HCT116 (cell line): ENCODE measurements around the gene CD207. TPM values are rescaled to one million over a fixed set of nuclear protein-coding genes. Genes with fewer than 3 reads are reported as not detected.

Experiments
- ATAC-seq: fragments of 200-7000 bp; cut with Tn5 transposase; 2 replicates; pipeline ENCODE4 v1.9.1; 2020; ENCODE audit warnings: mild to moderate bottlenecking, moderate library complexity
- BruUV-seq: library from RNA; stranded (reverse); fragments of 400-500 nt; replicated peaks from 2 replicates; lab custom pipeline; 2021; lab: Mats Ljungman, UMichigan
- CTCF ChIA-PET: fragments of 300-600 bp; sonication (Branson Sonifier 250); formaldehyde crosslinking; loops from one replicate; lab custom pipeline; 2021; ENCODE audit warnings: antibody characterized with exemption; lab: Charles Lee
- POLR2A ChIA-PET: fragments of 300-600, 350-600 bp; sonication (Branson Sonifier 250); formaldehyde crosslinking; loops from one replicate; lab custom pipeline; 2021; ENCODE audit warnings: antibody characterized with exemption; lab: Charles Lee
- RAD21 ChIA-PET, 2 experiments: fragments of 300-600 bp; sonication (Branson Sonifier 250); formaldehyde crosslinking; loops; one replicate each; lab custom pipeline; 2023; ENCODE audit warnings: low total read pairs in 2 of 2; ENCODE audit not compliant: uncharacterized antibody in 2 of 2, unreplicated experiment in 2 of 2, low non-redundant PET in 1 of 2; lab: Charles Lee
- DNase-seq: peaks from one replicate; pipeline ENCODE4 v3.0.0-alpha.2; 2010; ENCODE audit warnings: low read depth, low spot score
- H2AFZ ChIP-seq: fragments of 200-600 bp; shearing (Covaris generic), sonication (generic); 2 replicates; pipeline ENCODE4 v1.6.1; 2017; ENCODE audit warnings: low read depth, mixed run types, mixed read lengths, antibody characterized with exemption, low read length; ENCODE audit not compliant: poor library complexity, severe bottlenecking
- H3K27ac ChIP-seq: 2 replicates; pipeline ENCODE4 v1.5.1; 2012; ENCODE audit warnings: low read depth, low read length
- H3K27me3 ChIP-seq: fragments of 200-600 bp; sonication (generic); 2 replicates; pipeline ENCODE4 v1.6.1; 2016; ENCODE audit warnings: mixed run types, low read length, mixed read lengths; ENCODE audit not compliant: insufficient read depth
- H3K36me3 ChIP-seq, 2 experiments: fragments of 200-500 bp in 1 of 2; fragments of 200-600 bp in 1 of 2; sonication (Bioruptor generic) in 1 of 2; sonication (generic) in 1 of 2; 2 replicates each; pipeline versions ENCODE4 v1.5.1 to v1.6.1; 2014 to 2016; ENCODE audit warnings: low read length in 2 of 2, inconsistent platforms in 1 of 2, mixed read lengths in 1 of 2, mixed run types in 1 of 2; ENCODE audit not compliant: insufficient read depth in 2 of 2, control insufficient read depth in 1 of 2
- H3K4me1 ChIP-seq, 2 experiments: fragments of 200-600 bp in 1 of 2; sonication (generic) in 1 of 2; 2 replicates each; pipeline versions ENCODE4 v1.5.1 to v1.6.1; 2012 to 2017; ENCODE audit warnings: low read length in 2 of 2, inconsistent platforms in 1 of 2, mild to moderate bottlenecking in 1 of 2, mixed read lengths in 1 of 2, mixed run types in 1 of 2, moderate library complexity in 1 of 2; ENCODE audit not compliant: insufficient read depth in 2 of 2, control insufficient read depth in 1 of 2
- H3K4me2 ChIP-seq: fragments of 200-600 bp; sonication (generic); 2 replicates; pipeline ENCODE4 v1.6.1; 2017; ENCODE audit warnings: mixed run types, low read length, mixed read lengths
- H3K4me3 ChIP-seq, 2 experiments: fragments of 200-600 bp in 1 of 2; sonication (generic) in 1 of 2; replicated peaks in 1 of 2; 2 replicates each; pipeline ENCODE4 v1.5.1; 2011 to 2016; ENCODE audit warnings: low read length in 2 of 2, control low read depth in 1 of 2, low read depth in 1 of 2, mild to moderate bottlenecking in 1 of 2, mixed read lengths in 1 of 2, mixed run types in 1 of 2
- H3K79me2 ChIP-seq: fragments of 200-600 bp; sonication (generic); 2 replicates; pipeline ENCODE4 v1.6.1; 2017; ENCODE audit warnings: mild to moderate bottlenecking, mixed run types, low read length, moderate library complexity, mixed read lengths; ENCODE audit not compliant: insufficient read depth
- H3K9ac ChIP-seq: fragments of 200-600 bp; sonication (generic); 2 replicates; pipeline ENCODE4 v1.6.1; 2016; ENCODE audit warnings: low read length, mixed read lengths
- H3K9me2 ChIP-seq: fragments of 200-600 bp; sonication (generic), shearing (Covaris generic); 2 replicates; pipeline ENCODE4 v1.6.1; 2017; ENCODE audit warnings: mixed run types, mild to moderate bottlenecking, moderate library complexity; ENCODE audit not compliant: insufficient read depth
- H3K9me3 ChIP-seq, 2 experiments: fragments of 200-500 bp in 1 of 2; fragments of 200-600 bp in 1 of 2; sonication (Bioruptor generic) in 1 of 2; sonication (generic) in 1 of 2; 2 replicates each; pipeline ENCODE4 v1.6.1; 2014 to 2017; ENCODE audit warnings: low read length in 2 of 2, mixed read lengths in 2 of 2, inconsistent platforms in 1 of 2, low read depth in 1 of 2, mild to moderate bottlenecking in 1 of 2, mixed run types in 1 of 2, moderate library complexity in 1 of 2; ENCODE audit not compliant: control insufficient read depth in 1 of 2, insufficient read depth in 1 of 2
- H4K20me1 ChIP-seq: fragments of 200-600 bp; sonication (generic), shearing (Covaris generic); 2 replicates; pipeline ENCODE4 v1.6.1; 2017; ENCODE audit warnings: mixed run types, mild to moderate bottlenecking, moderate library complexity; ENCODE audit not compliant: insufficient read depth
- ATF3 ChIP-seq: IDR thresholded peaks from 2 replicates; pipeline ENCODE4 v1.6.1; 2012
- CEBPB ChIP-seq: IDR thresholded peaks from 2 replicates; pipeline ENCODE4 v1.6.1; 2012; ENCODE audit warnings: low read depth
- EGR1 ChIP-seq: IDR thresholded peaks from 2 replicates; pipeline ENCODE4 v1.6.1; 2012; ENCODE audit warnings: low read depth
- EZH2 ChIP-seq: fragments of 200-600 bp; sonication (generic); IDR thresholded peaks from 2 replicates; pipeline ENCODE4 v1.6.1; 2017; ENCODE audit warnings: antibody characterized with exemption, mixed run types
- EZH2phosphoT487 ChIP-seq: fragments of 200-600 bp; IDR thresholded peaks from 2 replicates; pipeline ENCODE4 v1.6.1; 2018; ENCODE audit warnings: antibody characterized with exemption, borderline replicate concordance
- FOSL1 ChIP-seq: IDR thresholded peaks from 2 replicates; pipeline ENCODE4 v1.6.1; 2012; ENCODE audit warnings: low read depth
- JUND ChIP-seq: IDR thresholded peaks from 2 replicates; pipeline ENCODE4 v1.6.1; 2012
- POLR2A ChIP-seq: IDR thresholded peaks from 2 replicates; pipeline ENCODE4 v1.7.0; 2011; ENCODE audit warnings: borderline replicate concordance; ENCODE audit not compliant: insufficient read depth, insufficient read length; ENCODE audit errors: extremely low read depth
- POLR2AphosphoS5 ChIP-seq: IDR thresholded peaks from 2 replicates; pipeline ENCODE4 v1.6.1; 2011; ENCODE audit warnings: mild to moderate bottlenecking, low read depth, low read length, moderate library complexity
- RAD21 ChIP-seq: IDR thresholded peaks from 2 replicates; pipeline ENCODE4 v1.6.1; 2012; ENCODE audit warnings: low read depth, mild to moderate bottlenecking
- SRF ChIP-seq: IDR thresholded peaks from 2 replicates; pipeline ENCODE4 v1.6.1; 2012; ENCODE audit warnings: low read depth
- YY1 ChIP-seq: IDR thresholded peaks from 2 replicates; pipeline ENCODE4 v1.6.1; 2011; ENCODE audit warnings: low read length, low read depth, moderate library complexity, mild to moderate bottlenecking; ENCODE audit not compliant: insufficient replicate concordance; ENCODE audit errors: extremely low read depth
- ZBTB33 ChIP-seq: IDR thresholded peaks from 2 replicates; pipeline ENCODE4 v1.6.1; 2011; ENCODE audit warnings: mild to moderate bottlenecking, low read length, moderate library complexity; ENCODE audit not compliant: insufficient replicate concordance; ENCODE audit errors: extremely low read depth
- ZFX ChIP-seq: fragments of 450-650 bp; IDR thresholded peaks from 2 replicates; pipeline ENCODE4 v1.6.1; 2017
- ZNF274 ChIP-seq: fragments of 200-500 bp; sonication (Bioruptor generic); IDR thresholded peaks from 2 replicates; pipeline ENCODE4 v1.6.1; 2014; ENCODE audit warnings: mild to moderate bottlenecking, low read depth, low read length, inconsistent platforms
- intact Hi-C: fragments of 100-400 bp; cut with micrococcal nuclease; formaldehyde crosslinking; loops from 2 replicates; pipeline ENCODE4 v1.10.0; 2022
- total RNA-seq: library from RNA; stranded (reverse); gene quantifications from one replicate; pipeline ENCODE4 v1.2.1, GENCODE V29; 2021; ENCODE audit not compliant: unreplicated experiment
- TF ChIP-seq, protein P1 (sequence below), 3 experiments: fragments of 200-600 bp in 1 of 3; sonication (generic) in 1 of 3; IDR thresholded peaks in 2 of 3; conservative IDR thresholded peaks in 1 of 3; 2 replicates each; pipeline ENCODE4 v1.5.1; 2012 to 2017; ENCODE audit warnings: low read depth in 2 of 3, low read length in 2 of 3, antibody characterized with exemption in 1 of 3, borderline replicate concordance in 1 of 3, control low read depth in 1 of 3, mild to moderate bottlenecking in 1 of 3, mixed read lengths in 1 of 3, mixed run types in 1 of 3, moderate library complexity in 1 of 3; ENCODE audit not compliant: insufficient read depth in 1 of 3
- TF ChIP-seq, protein P2 (sequence below): IDR thresholded peaks from 2 replicates; pipeline ENCODE4 v1.6.1; 2012
- TF ChIP-seq, protein P3 (sequence below): IDR thresholded peaks from 2 replicates; pipeline ENCODE4 v1.6.1; 2012; ENCODE audit warnings: low read depth

CD207 gene
- total RNA-seq, 1 experiment from 2014 or later, result not detected

- no peak overlapping the region for H3K4me2 ChIP-seq
- H3K27ac ChIP-seq, result no peak overlapping the region
- H3K4me3 ChIP-seq, result no peak overlapping the region
- ChIA-PET CTCF (no interaction called here), RAD21 (no interaction called here), POLR2A (no interaction called here)
- no peaks in the 10 kb centered on the region for H3K36me3 ChIP-seq
- H4K20me1 ChIP-seq, result no peaks in the 10 kb centered on the region
- TF ChIP-seq POLR2AphosphoS5 (no peak), SRF (no peak), FOSL1 (no peak), POLR2A (no peak), EZH2phosphoT487 (no peak), JUND (no peak), ZNF274 (no peak), YY1 (no peak), EGR1 (no peak), ZFX (no peak), ZBTB33 (no peak), EZH2 (no peak), ATF3 (no peak), CEBPB (no peak), RAD21 (no peak)
- TF ChIP-seq, protein P1, sequence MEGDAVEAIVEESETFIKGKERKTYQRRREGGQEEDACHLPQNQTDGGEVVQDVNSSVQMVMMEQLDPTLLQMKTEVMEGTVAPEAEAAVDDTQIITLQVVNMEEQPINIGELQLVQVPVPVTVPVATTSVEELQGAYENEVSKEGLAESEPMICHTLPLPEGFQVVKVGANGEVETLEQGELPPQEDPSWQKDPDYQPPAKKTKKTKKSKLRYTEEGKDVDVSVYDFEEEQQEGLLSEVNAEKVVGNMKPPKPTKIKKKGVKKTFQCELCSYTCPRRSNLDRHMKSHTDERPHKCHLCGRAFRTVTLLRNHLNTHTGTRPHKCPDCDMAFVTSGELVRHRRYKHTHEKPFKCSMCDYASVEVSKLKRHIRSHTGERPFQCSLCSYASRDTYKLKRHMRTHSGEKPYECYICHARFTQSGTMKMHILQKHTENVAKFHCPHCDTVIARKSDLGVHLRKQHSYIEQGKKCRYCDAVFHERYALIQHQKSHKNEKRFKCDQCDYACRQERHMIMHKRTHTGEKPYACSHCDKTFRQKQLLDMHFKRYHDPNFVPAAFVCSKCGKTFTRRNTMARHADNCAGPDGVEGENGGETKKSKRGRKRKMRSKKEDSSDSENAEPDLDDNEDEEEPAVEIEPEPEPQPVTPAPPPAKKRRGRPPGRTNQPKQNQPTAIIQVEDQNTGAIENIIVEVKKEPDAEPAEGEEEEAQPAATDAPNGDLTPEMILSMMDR (IDR thresholded peaks at IDR 0.05 in 2 of 3, conservative IDR thresholded peaks at IDR 0.05 in 1 of 3; ENCODE audit: borderline replicate concordance in 1 of 3, insufficient read depth in 1 of 3, low read depth in 2 of 3, low read length in 2 of 3), result no peak
- TF ChIP-seq, protein P2, sequence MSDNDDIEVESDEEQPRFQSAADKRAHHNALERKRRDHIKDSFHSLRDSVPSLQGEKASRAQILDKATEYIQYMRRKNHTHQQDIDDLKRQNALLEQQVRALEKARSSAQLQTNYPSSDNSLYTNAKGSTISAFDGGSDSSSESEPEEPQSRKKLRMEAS, result no peak
- TF ChIP-seq, protein P3, sequence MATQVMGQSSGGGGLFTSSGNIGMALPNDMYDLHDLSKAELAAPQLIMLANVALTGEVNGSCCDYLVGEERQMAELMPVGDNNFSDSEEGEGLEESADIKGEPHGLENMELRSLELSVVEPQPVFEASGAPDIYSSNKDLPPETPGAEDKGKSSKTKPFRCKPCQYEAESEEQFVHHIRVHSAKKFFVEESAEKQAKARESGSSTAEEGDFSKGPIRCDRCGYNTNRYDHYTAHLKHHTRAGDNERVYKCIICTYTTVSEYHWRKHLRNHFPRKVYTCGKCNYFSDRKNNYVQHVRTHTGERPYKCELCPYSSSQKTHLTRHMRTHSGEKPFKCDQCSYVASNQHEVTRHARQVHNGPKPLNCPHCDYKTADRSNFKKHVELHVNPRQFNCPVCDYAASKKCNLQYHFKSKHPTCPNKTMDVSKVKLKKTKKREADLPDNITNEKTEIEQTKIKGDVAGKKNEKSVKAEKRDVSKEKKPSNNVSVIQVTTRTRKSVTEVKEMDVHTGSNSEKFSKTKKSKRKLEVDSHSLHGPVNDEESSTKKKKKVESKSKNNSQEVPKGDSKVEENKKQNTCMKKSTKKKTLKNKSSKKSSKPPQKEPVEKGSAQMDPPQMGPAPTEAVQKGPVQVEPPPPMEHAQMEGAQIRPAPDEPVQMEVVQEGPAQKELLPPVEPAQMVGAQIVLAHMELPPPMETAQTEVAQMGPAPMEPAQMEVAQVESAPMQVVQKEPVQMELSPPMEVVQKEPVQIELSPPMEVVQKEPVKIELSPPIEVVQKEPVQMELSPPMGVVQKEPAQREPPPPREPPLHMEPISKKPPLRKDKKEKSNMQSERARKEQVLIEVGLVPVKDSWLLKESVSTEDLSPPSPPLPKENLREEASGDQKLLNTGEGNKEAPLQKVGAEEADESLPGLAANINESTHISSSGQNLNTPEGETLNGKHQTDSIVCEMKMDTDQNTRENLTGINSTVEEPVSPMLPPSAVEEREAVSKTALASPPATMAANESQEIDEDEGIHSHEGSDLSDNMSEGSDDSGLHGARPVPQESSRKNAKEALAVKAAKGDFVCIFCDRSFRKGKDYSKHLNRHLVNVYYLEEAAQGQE, result no peak
- DNase-seq (no peak), ATAC-seq (no peak)
- intact Hi-C loops, result no loop called here
- no TSS peak for BruUV-seq
- H3K9me3 ChIP-seq, result no peaks in the 10 kb centered on the region
- H2AFZ ChIP-seq, result no peak overlapping the region
- H3K27me3 ChIP-seq, result no peaks in the 10 kb centered on the region
- H3K4me1 ChIP-seq, result no peaks in the 10 kb centered on the region
- H3K9me2 ChIP-seq, result no peaks in the 10 kb centered on the region
- no peak overlapping the region for H3K9ac ChIP-seq
- H3K79me2 ChIP-seq, result no peaks in the 10 kb centered on the region
These were observed 27.8 kb downstream of the CD207 start for GRCh38 chr2:70807828-70808118.
